Measurements from ENCODE around the gene ENGASE.

DNA sequence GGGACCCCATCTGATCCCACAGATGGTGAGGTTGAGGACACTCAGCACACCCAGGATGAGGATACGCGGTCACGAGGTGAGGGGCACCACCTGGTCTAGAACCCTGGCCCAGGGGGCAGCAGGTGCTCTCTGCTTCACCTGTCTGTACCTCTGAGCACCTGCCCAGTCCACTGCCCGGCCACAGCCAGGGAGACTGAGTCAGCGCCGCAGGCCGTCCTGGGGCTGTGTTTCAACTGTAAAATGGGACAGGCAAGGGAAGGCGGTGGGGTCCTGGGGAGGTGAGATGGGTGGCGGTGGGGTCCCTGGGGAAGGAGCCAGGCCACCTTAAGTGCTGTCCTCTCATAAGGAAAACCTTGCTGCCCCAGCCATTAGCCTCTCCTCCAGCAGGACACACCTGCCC is 60.4 kb downstream of the ENGASE start:
- TF ChIP-seq POU5F1 (IDR thresholded peaks at IDR 0.05; ENCODE audit: low read depth, low read length): no peak
- no peak for TF ChIP-seq POLR2A (IDR thresholded peaks at IDR 0.05; ENCODE audit: control extremely low read depth in 1 of 2, low read depth in 2 of 2, low read length in 2 of 2)
- no peak for TF ChIP-seq CREB1 (IDR thresholded peaks at IDR 0.05)
- TF ChIP-seq SIX5 (IDR thresholded peaks at IDR 0.05; ENCODE audit: low read depth, low read length): no peak
- TF ChIP-seq, protein P1, sequence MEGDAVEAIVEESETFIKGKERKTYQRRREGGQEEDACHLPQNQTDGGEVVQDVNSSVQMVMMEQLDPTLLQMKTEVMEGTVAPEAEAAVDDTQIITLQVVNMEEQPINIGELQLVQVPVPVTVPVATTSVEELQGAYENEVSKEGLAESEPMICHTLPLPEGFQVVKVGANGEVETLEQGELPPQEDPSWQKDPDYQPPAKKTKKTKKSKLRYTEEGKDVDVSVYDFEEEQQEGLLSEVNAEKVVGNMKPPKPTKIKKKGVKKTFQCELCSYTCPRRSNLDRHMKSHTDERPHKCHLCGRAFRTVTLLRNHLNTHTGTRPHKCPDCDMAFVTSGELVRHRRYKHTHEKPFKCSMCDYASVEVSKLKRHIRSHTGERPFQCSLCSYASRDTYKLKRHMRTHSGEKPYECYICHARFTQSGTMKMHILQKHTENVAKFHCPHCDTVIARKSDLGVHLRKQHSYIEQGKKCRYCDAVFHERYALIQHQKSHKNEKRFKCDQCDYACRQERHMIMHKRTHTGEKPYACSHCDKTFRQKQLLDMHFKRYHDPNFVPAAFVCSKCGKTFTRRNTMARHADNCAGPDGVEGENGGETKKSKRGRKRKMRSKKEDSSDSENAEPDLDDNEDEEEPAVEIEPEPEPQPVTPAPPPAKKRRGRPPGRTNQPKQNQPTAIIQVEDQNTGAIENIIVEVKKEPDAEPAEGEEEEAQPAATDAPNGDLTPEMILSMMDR (IDR thresholded peaks at IDR 0.05; ENCODE audit: control extremely low read depth in 1 of 3, insufficient read depth in 1 of 3, low read depth in 1 of 3, low read length in 3 of 3): no peak
- no peak for TF ChIP-seq EP300 (IDR thresholded peaks at IDR 0.05; ENCODE audit: borderline replicate concordance in 1 of 2, low read depth in 2 of 2, low read length in 2 of 2)
- TF ChIP-seq, protein P2, sequence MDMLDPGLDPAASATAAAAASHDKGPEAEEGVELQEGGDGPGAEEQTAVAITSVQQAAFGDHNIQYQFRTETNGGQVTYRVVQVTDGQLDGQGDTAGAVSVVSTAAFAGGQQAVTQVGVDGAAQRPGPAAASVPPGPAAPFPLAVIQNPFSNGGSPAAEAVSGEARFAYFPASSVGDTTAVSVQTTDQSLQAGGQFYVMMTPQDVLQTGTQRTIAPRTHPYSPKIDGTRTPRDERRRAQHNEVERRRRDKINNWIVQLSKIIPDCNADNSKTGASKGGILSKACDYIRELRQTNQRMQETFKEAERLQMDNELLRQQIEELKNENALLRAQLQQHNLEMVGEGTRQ (IDR thresholded peaks at IDR 0.05; ENCODE audit: low read length): no peak
- TF ChIP-seq, protein P3, sequence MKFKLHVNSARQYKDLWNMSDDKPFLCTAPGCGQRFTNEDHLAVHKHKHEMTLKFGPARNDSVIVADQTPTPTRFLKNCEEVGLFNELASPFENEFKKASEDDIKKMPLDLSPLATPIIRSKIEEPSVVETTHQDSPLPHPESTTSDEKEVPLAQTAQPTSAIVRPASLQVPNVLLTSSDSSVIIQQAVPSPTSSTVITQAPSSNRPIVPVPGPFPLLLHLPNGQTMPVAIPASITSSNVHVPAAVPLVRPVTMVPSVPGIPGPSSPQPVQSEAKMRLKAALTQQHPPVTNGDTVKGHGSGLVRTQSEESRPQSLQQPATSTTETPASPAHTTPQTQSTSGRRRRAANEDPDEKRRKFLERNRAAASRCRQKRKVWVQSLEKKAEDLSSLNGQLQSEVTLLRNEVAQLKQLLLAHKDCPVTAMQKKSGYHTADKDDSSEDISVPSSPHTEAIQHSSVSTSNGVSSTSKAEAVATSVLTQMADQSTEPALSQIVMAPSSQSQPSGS (IDR thresholded peaks at IDR 0.05; ENCODE audit: low read length): no peak
